H9 (cell line): ENCODE results near the gene GRIP1. TPM values are rescaled to one million over a fixed set of nuclear protein-coding genes. Genes with fewer than 3 reads are reported as not detected.

Experiments used
- DNase-seq: peaks from one replicate; pipeline ENCODE4 v3.0.0-alpha.2; 2017
- H2AFZ ChIP-seq: one replicate; pipeline ENCODE4 v1.6.1; 2013; ENCODE audit warnings: mild to moderate bottlenecking, low read length, control low read depth, moderate library complexity
- H2AK5ac ChIP-seq: 2 replicates; pipeline ENCODE4 v1.6.1; 2013; ENCODE audit warnings: low read length, control low read depth, mixed read lengths; ENCODE audit not compliant: insufficient read length
- H2BK120ac ChIP-seq: one replicate; pipeline ENCODE4 v1.6.1; 2013; ENCODE audit warnings: low read depth, mild to moderate bottlenecking, low read length, control low read depth, inconsistent platforms; ENCODE audit not compliant: poor library complexity, severe bottlenecking
- H2BK12ac ChIP-seq: 2 replicates; pipeline ENCODE4 v1.6.1; 2013; ENCODE audit warnings: low read length, control low read depth, mixed read lengths, low read depth; ENCODE audit not compliant: insufficient read length
- H2BK15ac ChIP-seq: 2 replicates; pipeline ENCODE4 v1.6.1; 2013; ENCODE audit warnings: low read depth, low read length, control low read depth
- H2BK20ac ChIP-seq: one replicate; pipeline ENCODE4 v1.6.1; 2013; ENCODE audit warnings: low read depth, mild to moderate bottlenecking, low read length, control low read depth, inconsistent platforms; ENCODE audit not compliant: poor library complexity, severe bottlenecking
- H2BK5ac ChIP-seq: 2 replicates; pipeline ENCODE4 v1.6.1; 2013; ENCODE audit warnings: low read length, control low read depth, mixed read lengths; ENCODE audit not compliant: insufficient read length
- H3K14ac ChIP-seq: 2 replicates; pipeline ENCODE4 v1.6.1; 2013; ENCODE audit warnings: low read length, control low read depth; ENCODE audit not compliant: insufficient read depth
- H3K18ac ChIP-seq: 2 replicates; pipeline ENCODE4 v1.6.1; 2013; ENCODE audit warnings: low read depth, mild to moderate bottlenecking, mixed read lengths, low read length, control low read depth; ENCODE audit not compliant: insufficient read length
- H3K23ac ChIP-seq: 2 replicates; pipeline ENCODE4 v1.6.1; 2013; ENCODE audit warnings: low read length, control low read depth, mixed read lengths, low read depth; ENCODE audit not compliant: insufficient read length
- H3K23me2 ChIP-seq: 2 replicates; pipeline ENCODE4 v1.6.1; 2013; ENCODE audit warnings: low read depth, mild to moderate bottlenecking, mixed read lengths, low read length, control low read depth; ENCODE audit not compliant: insufficient read length, poor library complexity, severe bottlenecking
- H3K27ac ChIP-seq: 2 replicates; pipeline ENCODE4 v1.5.1; 2013; ENCODE audit warnings: low read length, control low read depth, mixed read lengths, low read depth; ENCODE audit not compliant: insufficient read length
- H3K27me3 ChIP-seq: 2 replicates; pipeline ENCODE4 v1.6.1; 2013; ENCODE audit warnings: low read length, control low read depth, inconsistent platforms; ENCODE audit not compliant: insufficient read depth
- H3K4ac ChIP-seq: 2 replicates; pipeline ENCODE4 v1.6.1; 2013; ENCODE audit warnings: low read depth, mild to moderate bottlenecking, control low read depth, inconsistent platforms, low read length, moderate library complexity
- H3K4me1 ChIP-seq: 2 replicates; pipeline ENCODE4 v1.6.1; 2013; ENCODE audit warnings: low read length, control low read depth, inconsistent platforms; ENCODE audit not compliant: insufficient read depth
- H3K4me2 ChIP-seq: 2 replicates; pipeline ENCODE4 v1.6.1; 2013; ENCODE audit warnings: low read length, control low read depth, mixed read lengths; ENCODE audit not compliant: insufficient read length, insufficient read depth
- H3K56ac ChIP-seq: 2 replicates; pipeline ENCODE4 v1.6.1; 2013; ENCODE audit warnings: low read depth, mild to moderate bottlenecking, mixed read lengths, low read length, control low read depth; ENCODE audit not compliant: insufficient read length
- H3K79me1 ChIP-seq: 2 replicates; pipeline ENCODE4 v1.6.1; 2013; ENCODE audit warnings: low read depth, mild to moderate bottlenecking, moderate library complexity, low read length, control low read depth, inconsistent platforms; ENCODE audit not compliant: insufficient read depth, poor library complexity, severe bottlenecking
- H3K79me2 ChIP-seq: 2 replicates; pipeline ENCODE4 v1.6.1; 2013; ENCODE audit warnings: low read length, control low read depth, inconsistent platforms; ENCODE audit not compliant: insufficient read depth
- H3K9ac ChIP-seq: 2 replicates; pipeline ENCODE4 v1.6.1; 2013; ENCODE audit warnings: low read length, control low read depth, mixed read lengths; ENCODE audit not compliant: insufficient read length; ENCODE audit errors: extremely low read depth
- H3K9me3 ChIP-seq: one replicate; pipeline ENCODE4 v1.6.1; 2013; ENCODE audit warnings: low read depth, low read length, inconsistent platforms; ENCODE audit not compliant: control insufficient read depth
- H3T11ph ChIP-seq: one replicate; pipeline ENCODE4 v1.6.1; 2013; ENCODE audit warnings: mild to moderate bottlenecking, low read length, control low read depth, inconsistent platforms
- H4K20me1 ChIP-seq: one replicate; pipeline ENCODE4 v1.6.1; 2013; ENCODE audit not compliant: control insufficient read depth, insufficient read length, insufficient read depth
- H4K5ac ChIP-seq: 2 replicates; pipeline ENCODE4 v1.6.1; 2013; ENCODE audit warnings: low read depth, mild to moderate bottlenecking, mixed read lengths, low read length, control low read depth; ENCODE audit not compliant: insufficient read length
- H4K8ac ChIP-seq: replicated peaks from 2 replicates; pipeline ENCODE4 v1.6.1; 2013; ENCODE audit warnings: low read length, control low read depth, mixed read lengths, low read depth; ENCODE audit not compliant: insufficient read length
- H4K91ac ChIP-seq: 2 replicates; pipeline ENCODE4 v1.6.1; 2013; ENCODE audit warnings: low read depth, mild to moderate bottlenecking, moderate library complexity, mixed read lengths, low read length, control low read depth; ENCODE audit not compliant: insufficient read length
- H3K27ac Mint-ChIP-seq, 3 experiments: 2 replicates in 2 of 3; 3 replicates in 1 of 3; pipeline ENCODE4 v1.8.0; 2020 to 2021; ENCODE audit warnings: mixed read lengths in 3 of 3, mild to moderate bottlenecking in 1 of 3, moderate library complexity in 1 of 3
- H3K27me3 Mint-ChIP-seq: 2 replicates; pipeline ENCODE4 v1.8.0; 2021; ENCODE audit warnings: low read depth, mild to moderate bottlenecking, moderate library complexity, mixed read lengths
- H3K36me3 Mint-ChIP-seq, 3 experiments: 2 replicates in 2 of 3; 3 replicates in 1 of 3; pipeline ENCODE4 v1.8.0; 2020 to 2021; ENCODE audit warnings: low read depth in 3 of 3, mixed read lengths in 3 of 3; ENCODE audit not compliant: insufficient read depth in 1 of 3
- H3K4me1 Mint-ChIP-seq, 2 experiments: 2 replicates each; pipeline ENCODE4 v1.8.0; 2020; ENCODE audit warnings: mixed read lengths in 2 of 2
- H3K4me3 Mint-ChIP-seq, 2 experiments: 2 replicates in 1 of 2; 3 replicates in 1 of 2; pipeline ENCODE4 v1.8.0; 2020 to 2021; ENCODE audit warnings: mild to moderate bottlenecking in 2 of 2, mixed read lengths in 2 of 2, moderate library complexity in 1 of 2
- H3K9me3 Mint-ChIP-seq, 2 experiments: 2 replicates in 1 of 2; 3 replicates in 1 of 2; pipeline ENCODE4 v1.8.0; 2020; ENCODE audit warnings: mild to moderate bottlenecking in 2 of 2, mixed read lengths in 2 of 2, moderate library complexity in 1 of 2
- CTCF ChIP-seq: fragments of 200-600 bp; sonication (generic); conservative IDR thresholded peaks from 3 replicates; pipeline ENCODE4 v1.8.0; 2021; ENCODE audit warnings: antibody characterized with exemption, mild to moderate bottlenecking
- WGBS: extraction: QIAGEN DNeasy Blood & Tissue Kit; methylation state at CpG from one replicate; pipeline ENCODE4 v1.1.7; 2013; ENCODE audit warnings: missing lambda C conversion rate, low lambda C conversion rate, mixed read lengths; ENCODE audit not compliant: insufficient read length; ENCODE audit errors: extremely low coverage; 5-methylcytosine and 5-hydroxymethylcytosine counted together
- total RNA-seq: library from RNA; stranded (reverse); gene quantifications from 2 replicates; pipeline ENCODE4 v1.2.1, GENCODE V29; 2021

Gene GRIP1
- total RNA-seq, 1 experiment from 2014 or later = 19.5 TPM

GRCh38 chr12:66482351-66483203, 196.3 kb downstream of the GRIP1 start:
- Histone ChIP-seq H2BK20ac (no peak overlapping the region), H4K20me1 (no peaks in the 10 kb centered on the region), H3K9ac (no peak overlapping the region), H3K79me1 (no peaks in the 10 kb centered on the region), H2BK120ac (no peak overlapping the region), H4K91ac (no peak overlapping the region), H2BK5ac (no peak overlapping the region), H3K56ac (no peak overlapping the region), H2BK12ac (no peak overlapping the region), H3K14ac (no peak overlapping the region), H3K27ac (no peak overlapping the region), H2BK15ac (no peak overlapping the region), H3T11ph (no peak overlapping the region), H4K8ac (no peak overlapping the region), H3K18ac (no peak overlapping the region), H3K23me2 (no peaks in the 10 kb centered on the region), H3K4me2 (no peak overlapping the region), H2AK5ac (no peak overlapping the region), H3K4ac (no peak overlapping the region), H3K23ac (no peak overlapping the region), H3K27me3 (no peaks in the 10 kb centered on the region), H3K79me2 (no peaks in the 10 kb centered on the region), H3K9me3 (no peaks in the 10 kb centered on the region), H2AFZ (no peak overlapping the region), H4K5ac (no peak overlapping the region), H3K4me1 (peaks cover 2% of the 10 kb centered on the region; the same call in 1 of the 2 replicates)
- Mint-ChIP-seq H3K36me3 (peaks cover 17 to 25% (median 19%) of the 10 kb centered on the region in 3 experiments), H3K4me3 (no peak overlapping the region), H3K9me3 (peaks cover 34 to 35% of the 10 kb centered on the region in 2 experiments), H3K27me3 (no peaks in the 10 kb centered on the region), H3K4me1 (peaks cover 3 to 6% of the 10 kb centered on the region in 2 experiments), H3K27ac (peak overlapping the region in 1 of 3 experiments; percentile 20; a peak in 1 of 7 replicates)
- DNase-seq = no peak
- TF ChIP-seq CTCF = no peak
- WGBS = no CpG with 5 or more reads among the region's 3 CpGs
